Keratinocyte (primary cell): ENCODE data around the gene TKT. TPM values are rescaled to one million over a fixed set of nuclear protein-coding genes. Genes with fewer than 3 reads are reported as not detected.

ENCODE experiments used
- DNase-seq: peaks from one replicate; pipeline ENCODE4 v3.0.0-alpha.2; 2011; ENCODE audit warnings: low read depth, missing footprints, low spot score
- FAIRE-seq: peaks from 2 replicates; lab custom pipeline; 2011; peaks lifted over from hg19 to GRCh38; lab: Jason Lieb, UNC
- H2AFZ ChIP-seq: 2 replicates; pipeline ENCODE4 v1.6.0; 2012; ENCODE audit warnings: low read length, control low read depth, inconsistent platforms; ENCODE audit not compliant: control insufficient read depth
- H3K27ac ChIP-seq: 2 replicates; pipeline ENCODE4 v1.5.1; 2011; ENCODE audit warnings: low read length; ENCODE audit not compliant: control insufficient read depth, insufficient read depth
- H3K27me3 ChIP-seq: 3 replicates; pipeline ENCODE4 v1.6.0; 2011; ENCODE audit warnings: low read length; ENCODE audit not compliant: control insufficient read depth, insufficient read depth; ENCODE audit errors: extremely low read depth
- H3K36me3 ChIP-seq, 2 experiments: 2 replicates in 1 of 2; 3 replicates in 1 of 2; pipeline ENCODE4 v1.5.1; 2011; ENCODE audit warnings: low read length in 2 of 2, mild to moderate bottlenecking in 1 of 2; ENCODE audit not compliant: control insufficient read depth in 2 of 2, insufficient read depth in 2 of 2; ENCODE audit errors: extremely low read depth in 1 of 2
- H3K4me1 ChIP-seq: 3 replicates; pipeline ENCODE4 v1.5.1; 2011; ENCODE audit warnings: low read length; ENCODE audit not compliant: control insufficient read depth, insufficient read depth; ENCODE audit errors: extremely low read depth
- H3K4me2 ChIP-seq: 3 replicates; pipeline ENCODE4 v1.6.0; 2011; ENCODE audit warnings: low read depth, low read length; ENCODE audit not compliant: control insufficient read depth, insufficient read depth; ENCODE audit errors: extremely low read depth
- H3K4me3 ChIP-seq, 3 experiments: fragments of 200-600 bp in 1 of 3; sonication (generic) in 1 of 3; 2 replicates in 2 of 3; 3 replicates in 1 of 3; pipeline ENCODE4 v1.5.1; 2011 to 2016; ENCODE audit warnings: low read length in 3 of 3, mild to moderate bottlenecking in 3 of 3, control low read depth in 2 of 3, inconsistent platforms in 1 of 3, low read depth in 1 of 3, mixed read lengths in 1 of 3, mixed run types in 1 of 3, moderate library complexity in 1 of 3; ENCODE audit not compliant: control insufficient read depth in 2 of 3, insufficient read depth in 2 of 3; ENCODE audit errors: extremely low read depth in 1 of 3
- H3K79me2 ChIP-seq: 2 replicates; pipeline ENCODE4 v1.6.0; 2012; ENCODE audit warnings: low read length; ENCODE audit not compliant: control insufficient read depth, insufficient read depth
- H3K9ac ChIP-seq: 3 replicates; pipeline ENCODE4 v1.6.0; 2011; ENCODE audit warnings: low read length; ENCODE audit not compliant: control insufficient read depth, insufficient read depth; ENCODE audit errors: extremely low read depth
- H3K9me1 ChIP-seq: 3 replicates; pipeline ENCODE4 v1.6.0; 2011; ENCODE audit warnings: low read length; ENCODE audit not compliant: control insufficient read depth, insufficient read depth; ENCODE audit errors: extremely low read depth
- H3K9me3 ChIP-seq: 2 replicates; pipeline ENCODE4 v1.5.1; 2012; ENCODE audit warnings: low read depth, low read length; ENCODE audit not compliant: control insufficient read depth
- H4K20me1 ChIP-seq: 3 replicates; pipeline ENCODE4 v1.6.0; 2011; ENCODE audit warnings: low read length; ENCODE audit not compliant: control insufficient read depth, insufficient read depth; ENCODE audit errors: extremely low read depth
- CTCF ChIP-seq, 3 experiments: IDR thresholded peaks in 1 of 3; conservative IDR thresholded peaks in 1 of 3; optimal IDR thresholded peaks in 1 of 3; 2 replicates in 2 of 3; 3 replicates in 1 of 3; pipeline versions ENCODE3 to v1.5.1; 2011; ENCODE audit warnings: low read length in 3 of 3, mild to moderate bottlenecking in 3 of 3, moderate library complexity in 2 of 3, control low read depth in 1 of 3, inconsistent platforms in 1 of 3; ENCODE audit not compliant: insufficient read depth in 2 of 3; ENCODE audit errors: extremely low read depth in 1 of 3
- EZH2 ChIP-seq: IDR thresholded peaks from one replicate; pipeline ENCODE4 v1.6.1; 2012; ENCODE audit warnings: inconsistent platforms, mild to moderate bottlenecking, low read length, moderate library complexity
- dilution Hi-C: fragments of 300-500 bp; cut with MboI; formaldehyde crosslinking; loops from one replicate; pipeline ENCODE4 v1.7.0; 2020; ENCODE audit warnings: low sequenced_read_pairs; ENCODE audit not compliant: extremely low pct_ligation_motif_present
- polyA plus RNA-seq, 5 experiments: library from polyadenylated mRNA; depleted of rRNA in 3 of 5; stranded (reverse) in 3 of 5; stranded (forward) in 1 of 5; unstranded in 1 of 5; fragments of >200 nt; gene quantifications; 1 replicate in 1 of 5; 2 replicates in 3 of 5; 3 replicates in 1 of 5; pipeline versions ENCODE4 v1.2.1 to v1.2.3, GENCODE V29; 2011 to 2012; ENCODE audit warnings: missing spikeins in 2 of 5, low read depth in 1 of 5, low replicate concordance in 1 of 5

The TKT gene
- polyA plus RNA-seq, 1 donor (not counting 4 experiments of a cell fraction or from before 2014, with no cell fraction given): 266 TPM

GRCh38 chr3:53195066-53195450 lies 60.8 kb downstream of the TKT start:
- Histone ChIP-seq H3K9ac (no peak overlapping the region), H3K27ac (no peak overlapping the region), H3K27me3 (no peaks in the 10 kb centered on the region), H3K4me1 (peaks cover 10% of the 10 kb centered on the region), H3K9me1 (no peaks in the 10 kb centered on the region), H3K36me3 (peaks cover 4 to 8% of the 10 kb centered on the region in 2 experiments), H3K4me2 (no peak overlapping the region), H2AFZ (no peak overlapping the region), H3K79me2 (no peaks in the 10 kb centered on the region), H3K9me3 (no peaks in the 10 kb centered on the region), H3K4me3 (no peak overlapping the region), H4K20me1 (no peaks in the 10 kb centered on the region)
- dilution Hi-C loops: no loop called here
- FAIRE-seq (no peak), DNase-seq (no peak)
- TF ChIP-seq EZH2: no peak
- no peak for TF ChIP-seq CTCF (optimal IDR thresholded peaks at IDR 0.05 in 1 of 3, IDR thresholded peaks at IDR 0.05 in 1 of 3, conservative IDR thresholded peaks at IDR 0.05 in 1 of 3; ENCODE audit: extremely low read depth in 1 of 3, insufficient read depth in 2 of 3, low read length in 3 of 3)

GRCh38 chr3:53194210-53195065 lies 61.4 kb downstream of the TKT start:
- Histone ChIP-seq H3K9ac (no peak overlapping the region), H3K4me1 (peaks cover 10% of the 10 kb centered on the region), H3K4me3 (no peak overlapping the region), H3K36me3 (peaks cover 8 to 10% of the 10 kb centered on the region in 2 experiments), H3K4me2 (no peak overlapping the region), H3K27ac (no peak overlapping the region), H3K27me3 (no peaks in the 10 kb centered on the region), H3K79me2 (no peaks in the 10 kb centered on the region), H2AFZ (no peak overlapping the region), H3K9me3 (no peaks in the 10 kb centered on the region), H3K9me1 (no peaks in the 10 kb centered on the region), H4K20me1 (no peaks in the 10 kb centered on the region)
- FAIRE-seq (no peak), DNase-seq (no peak)
- TF ChIP-seq EZH2: no peak
- TF ChIP-seq CTCF (optimal IDR thresholded peaks at IDR 0.05 in 1 of 3, IDR thresholded peaks at IDR 0.05 in 1 of 3, conservative IDR thresholded peaks at IDR 0.05 in 1 of 3; ENCODE audit: extremely low read depth in 1 of 3, insufficient read depth in 2 of 3, low read length in 3 of 3): no peak
- dilution Hi-C loops: no loop called here
